Breast epithelium (tissue), 4 donors: ENCODE data around the gene HRK. TPM values are rescaled to one million over a fixed set of nuclear protein-coding genes. Genes with fewer than 3 reads are reported as not detected.

Experiments
- DNase-seq, 2 donors: peaks; one replicate each; pipeline ENCODE4 v3.0.0-alpha.2; 2019; ENCODE audit warnings: low spot score in 2 of 2
- H3K27ac ChIP-seq, 2 donors: fragments of 200-600 bp; sonication (generic) in 1 of 2; one replicate each; pipeline ENCODE4 v1.5.1; 2016 to 2019; ENCODE audit warnings: mild to moderate bottlenecking in 1 of 2
- H3K27me3 ChIP-seq, 2 donors: fragments of 200-600 bp; sonication (generic) in 1 of 2; one replicate each; pipeline versions ENCODE4 v1.5.1 to v1.6.0; 2017 to 2019; ENCODE audit warnings: control low read depth in 1 of 2, mild to moderate bottlenecking in 1 of 2
- H3K36me3 ChIP-seq: fragments of 200-600 bp; one replicate; pipeline ENCODE4 v1.5.1; 2019
- H3K4me1 ChIP-seq, 2 donors: fragments of 200-600 bp; sonication (generic); one replicate each; pipeline ENCODE4 v1.5.1; 2016 to 2019; ENCODE audit warnings: control low read depth in 1 of 2
- H3K4me3 ChIP-seq, 3 donors: fragments of 200-600 bp; sonication (generic); 1 replicate in 2 of 3; 2 replicates in 1 of 3; pipeline ENCODE4 v1.5.1; 2016 to 2019; ENCODE audit warnings: mild to moderate bottlenecking in 3 of 3, moderate library complexity in 2 of 3
- H3K9me3 ChIP-seq, 2 donors: fragments of 200-600 bp; sonication (generic) in 1 of 2; one replicate each; pipeline ENCODE4 v1.5.1; 2016 to 2019; ENCODE audit warnings: control low read depth in 1 of 2
- POLR2A ChIP-seq: fragments of 450-650 bp; IDR thresholded peaks from one replicate; pipeline ENCODE4 v1.6.1; 2016; ENCODE audit warnings: antibody characterized with exemption, mild to moderate bottlenecking, moderate library complexity
- POLR2AphosphoS5 ChIP-seq, 3 donors: sonication (generic); formaldehyde crosslinking; IDR thresholded peaks; one replicate each; pipeline ENCODE4 v1.6.1; 2017; ENCODE audit warnings: antibody characterized with exemption in 3 of 3
- intact Hi-C: fragments of 100-400 bp; cut with DNase I; formaldehyde crosslinking; loops from one replicate; pipeline ENCODE4 v1.15.1; 2023; ENCODE audit warnings: low total_unique reads
- total RNA-seq, 3 donors: library from RNA; depleted of rRNA; stranded (reverse); fragments of >200 nt; gene quantifications; one replicate each; pipeline ENCODE4 v1.1.0, GENCODE V29; 2016
- TF ChIP-seq, protein P1 (sequence below), 3 donors: fragments of 450-650 bp; IDR thresholded peaks; one replicate each; pipeline ENCODE4 v1.5.1; 2016 to 2017; ENCODE audit warnings: antibody characterized with exemption in 3 of 3, mild to moderate bottlenecking in 3 of 3, moderate library complexity in 3 of 3

The HRK gene
- under 1 TPM; 0.15 to 0.33 (median 0.16) TPM for total RNA-seq

DNA sequence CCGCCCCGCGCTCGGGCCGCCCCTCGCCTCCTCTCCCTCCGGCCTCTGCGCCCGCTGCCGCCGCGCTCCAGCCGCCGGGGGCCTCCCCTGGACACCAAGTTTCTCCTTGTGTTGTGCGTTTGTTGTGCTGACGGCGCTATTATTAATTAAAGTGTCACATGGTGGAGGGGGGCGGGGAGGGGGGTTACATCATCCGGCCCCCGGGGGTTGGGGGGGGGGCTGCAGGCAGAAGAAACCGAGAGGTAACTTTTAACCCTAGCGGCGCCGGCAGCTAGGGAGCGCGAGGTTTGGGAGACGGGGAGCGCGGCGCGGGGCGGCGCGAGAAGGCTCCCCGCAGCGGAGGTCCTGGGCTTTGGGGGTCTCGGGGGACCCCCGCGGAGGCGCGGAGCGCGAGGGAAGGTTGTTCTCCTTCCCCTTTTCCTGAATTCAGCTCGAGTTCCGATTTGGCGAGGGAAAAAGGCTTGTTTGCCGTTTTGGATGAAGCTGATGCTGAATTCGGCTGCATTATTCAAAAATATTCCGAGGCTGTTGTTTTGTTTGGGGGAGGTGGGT lies at the start of gene HRK:
Gene HRK, minus strand, starts transcription at position 117 of the 552 bp plus-strand sequence. CDS start 134 bp downstream, outside the sequence.
- intact Hi-C loops: no loop called here
- no peak for TF ChIP-seq POLR2A
- TF ChIP-seq POLR2AphosphoS5 (IDR thresholded peaks at IDR 0.05): no peak
- TF ChIP-seq, protein P1, sequence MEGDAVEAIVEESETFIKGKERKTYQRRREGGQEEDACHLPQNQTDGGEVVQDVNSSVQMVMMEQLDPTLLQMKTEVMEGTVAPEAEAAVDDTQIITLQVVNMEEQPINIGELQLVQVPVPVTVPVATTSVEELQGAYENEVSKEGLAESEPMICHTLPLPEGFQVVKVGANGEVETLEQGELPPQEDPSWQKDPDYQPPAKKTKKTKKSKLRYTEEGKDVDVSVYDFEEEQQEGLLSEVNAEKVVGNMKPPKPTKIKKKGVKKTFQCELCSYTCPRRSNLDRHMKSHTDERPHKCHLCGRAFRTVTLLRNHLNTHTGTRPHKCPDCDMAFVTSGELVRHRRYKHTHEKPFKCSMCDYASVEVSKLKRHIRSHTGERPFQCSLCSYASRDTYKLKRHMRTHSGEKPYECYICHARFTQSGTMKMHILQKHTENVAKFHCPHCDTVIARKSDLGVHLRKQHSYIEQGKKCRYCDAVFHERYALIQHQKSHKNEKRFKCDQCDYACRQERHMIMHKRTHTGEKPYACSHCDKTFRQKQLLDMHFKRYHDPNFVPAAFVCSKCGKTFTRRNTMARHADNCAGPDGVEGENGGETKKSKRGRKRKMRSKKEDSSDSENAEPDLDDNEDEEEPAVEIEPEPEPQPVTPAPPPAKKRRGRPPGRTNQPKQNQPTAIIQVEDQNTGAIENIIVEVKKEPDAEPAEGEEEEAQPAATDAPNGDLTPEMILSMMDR (IDR thresholded peaks at IDR 0.05): no peak
- DNase-seq: no peak
- Histone ChIP-seq H3K4me1 (peaks cover 7 to 26% of the 10 kb centered on the region in 2 donors), H3K27ac (no peak within 1 kb of the TSS), H3K27me3 (peaks cover 3 to 72% of the 10 kb centered on the region in 2 donors), H3K9me3 (no peaks in the 10 kb centered on the region), H3K4me3 (peak within 1 kb of the TSS; percentile 13 to 63 (median 38)), H3K36me3 (no peaks in the 10 kb centered on the region)

DNA sequence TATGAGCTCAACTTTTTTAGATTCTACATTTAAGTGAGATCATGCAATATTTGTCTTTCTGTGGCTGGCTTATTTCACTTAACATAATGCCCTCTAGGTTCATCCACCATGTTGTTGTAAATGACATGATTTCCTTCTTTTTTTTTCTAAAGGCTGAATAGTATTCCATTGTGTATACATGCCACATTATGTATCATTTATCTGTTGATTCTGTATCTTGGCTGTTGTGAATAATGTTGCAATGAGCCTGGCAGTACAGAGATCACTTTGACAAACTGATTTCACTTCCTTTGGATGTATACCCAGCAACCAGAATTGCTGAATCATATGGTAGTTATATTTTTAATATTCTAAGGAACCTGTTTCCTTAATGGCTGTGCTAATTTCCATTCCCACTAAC lies 48.6 kb upstream of the HRK start:
- no peaks in the 10 kb centered on the region for H3K36me3 ChIP-seq
- H3K9me3 ChIP-seq: no peaks in the 10 kb centered on the region
- H3K27ac ChIP-seq: no peak overlapping the region
- intact Hi-C loops: no loop called here
- H3K4me1 ChIP-seq: no peaks in the 10 kb centered on the region
- DNase-seq: no peak
- H3K4me3 ChIP-seq: no peak overlapping the region
- H3K27me3 ChIP-seq: no peaks in the 10 kb centered on the region
- TF ChIP-seq POLR2AphosphoS5 (IDR thresholded peaks at IDR 0.05) (no peak), POLR2A (no peak)
- TF ChIP-seq, protein P1 (IDR thresholded peaks at IDR 0.05): no peak

DNA sequence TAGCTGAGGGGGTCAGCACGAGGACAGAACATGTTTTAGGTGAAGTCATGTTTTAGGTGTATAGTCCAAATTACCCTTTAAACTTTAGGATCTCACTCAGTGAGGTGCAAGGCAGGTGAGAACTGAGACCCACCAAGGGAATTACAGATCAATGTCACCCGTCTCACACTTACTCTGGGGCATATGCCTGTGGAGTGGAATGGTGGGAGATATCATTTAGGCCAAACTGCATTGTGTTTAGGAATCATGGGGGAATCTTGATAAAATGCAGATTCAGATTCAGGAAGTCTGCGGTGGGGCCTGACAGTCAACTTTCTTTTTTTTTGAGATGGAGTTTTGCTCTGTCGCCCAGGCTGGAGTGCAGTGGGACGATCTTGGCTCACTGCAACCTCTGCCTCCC lies 47.3 kb upstream of the HRK start:
- no peaks in the 10 kb centered on the region for H3K36me3 ChIP-seq
- TF ChIP-seq POLR2AphosphoS5 (IDR thresholded peaks at IDR 0.05) (no peak), POLR2A (no peak)
- TF ChIP-seq, protein P1 (IDR thresholded peaks at IDR 0.05): no peak
- peaks cover 0 to 7% of the 10 kb centered on the region in 2 donors for H3K4me1 ChIP-seq
- no peak overlapping the region for H3K27ac ChIP-seq
- intact Hi-C loops: no loop called here
- DNase-seq: no peak
- no peaks in the 10 kb centered on the region for H3K9me3 ChIP-seq
- no peak overlapping the region for H3K4me3 ChIP-seq
- H3K27me3 ChIP-seq: no peaks in the 10 kb centered on the region

DNA sequence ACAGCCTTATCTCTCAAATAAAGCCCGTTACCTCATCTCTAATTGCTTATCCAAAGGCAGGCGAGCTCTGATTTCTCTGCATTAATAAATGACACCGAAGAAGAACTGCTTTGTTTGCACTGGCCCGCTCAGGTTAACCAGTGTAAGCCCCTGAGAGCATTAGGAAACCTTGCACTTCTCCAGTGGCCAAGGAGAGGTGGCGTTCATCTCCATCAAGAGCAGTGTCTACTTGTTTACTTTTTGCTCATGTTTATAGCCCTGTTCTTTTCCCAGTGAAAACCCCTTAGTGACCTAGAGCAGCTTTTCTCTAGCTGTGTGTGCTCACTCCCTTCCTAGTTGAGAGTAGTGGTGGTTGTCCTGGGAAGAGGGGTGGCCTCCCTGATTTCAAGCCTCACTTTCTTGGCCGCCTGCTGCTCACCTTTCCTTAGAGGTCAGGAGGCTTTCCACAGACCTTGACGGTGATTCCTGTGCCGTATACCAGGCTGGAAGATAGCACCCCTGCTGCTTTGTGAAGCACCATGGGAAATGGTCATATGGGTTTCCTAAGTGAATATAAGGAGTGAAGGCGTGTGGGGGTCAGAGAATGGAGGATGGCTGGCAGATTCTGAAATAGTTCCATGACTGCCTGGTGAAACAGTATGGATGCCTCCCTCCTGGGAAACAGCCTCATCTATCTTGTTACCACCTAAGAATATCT lies 46.2 kb upstream of the HRK start:
- Histone ChIP-seq H3K9me3 (no peaks in the 10 kb centered on the region), H3K4me3 (no peak overlapping the region), H3K27me3 (no peaks in the 10 kb centered on the region), H3K4me1 (peaks cover 0 to 7% of the 10 kb centered on the region in 2 donors), H3K27ac (no peak overlapping the region), H3K36me3 (no peaks in the 10 kb centered on the region)
- intact Hi-C loops: no loop called here
- TF ChIP-seq POLR2AphosphoS5 (IDR thresholded peaks at IDR 0.05) (no peak), POLR2A (no peak)
- TF ChIP-seq, protein P1 (IDR thresholded peaks at IDR 0.05): no peak
- DNase-seq: no peak
